RPMI8226 (cell line): ENCODE data around the gene ALDH1L1.

Source experiments
- DNase-seq: peaks from one replicate; pipeline ENCODE4 v3.0.0-alpha.2; 2015

Gene ALDH1L1

GRCh38 chr3:126132751-126133511 lies 47.5 kb downstream of the ALDH1L1 start:
- peak; percentile 39 for DNase-seq

DNA sequence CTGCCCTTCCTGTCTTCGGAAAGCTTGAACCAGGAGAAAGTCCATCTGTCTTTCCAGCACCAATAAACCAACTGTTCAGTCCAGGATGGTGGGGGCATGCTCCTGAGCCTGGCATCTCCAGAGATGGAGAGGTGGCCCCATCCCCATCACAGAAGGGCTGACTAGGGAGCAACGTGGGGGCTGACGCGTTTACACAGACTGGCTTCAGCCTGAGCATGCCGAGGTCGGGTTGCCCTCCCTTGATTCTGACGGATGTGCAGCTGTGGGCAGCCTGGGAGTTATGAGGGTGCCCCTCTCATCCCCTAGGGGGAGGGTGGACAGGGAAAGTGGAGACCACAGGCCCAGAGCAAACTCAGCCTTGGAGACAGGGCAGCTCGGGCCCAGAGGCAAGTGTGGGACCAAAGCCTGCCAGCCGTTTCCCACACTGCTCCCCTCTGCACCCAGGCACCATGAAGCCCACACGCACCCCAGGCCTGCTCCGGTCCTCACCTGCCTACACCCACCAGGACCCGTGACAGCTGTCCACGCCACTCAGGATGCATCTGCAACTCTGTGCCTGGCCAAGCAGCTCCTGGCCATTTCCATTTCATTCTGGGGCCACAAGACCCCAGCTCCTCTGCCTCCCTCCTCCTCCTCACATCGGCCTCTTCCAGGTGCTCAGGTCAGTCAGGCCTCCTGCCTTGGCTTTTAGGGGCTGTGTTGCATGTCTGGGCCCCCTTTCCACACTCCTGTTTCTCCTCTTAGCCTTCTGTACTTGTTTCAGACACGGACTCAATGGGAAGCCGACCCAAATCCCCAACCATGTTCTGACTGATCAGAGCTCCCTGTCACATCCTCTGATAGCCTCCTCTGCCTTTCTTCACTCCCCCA lies 48.3 kb downstream of the ALDH1L1 start:
- DNase-seq, result no peak

- no peak for DNase-seq
Measured at GRCh38 chr3:126130981-126131745, 49.2 kb downstream of the ALDH1L1 start.

DNA sequence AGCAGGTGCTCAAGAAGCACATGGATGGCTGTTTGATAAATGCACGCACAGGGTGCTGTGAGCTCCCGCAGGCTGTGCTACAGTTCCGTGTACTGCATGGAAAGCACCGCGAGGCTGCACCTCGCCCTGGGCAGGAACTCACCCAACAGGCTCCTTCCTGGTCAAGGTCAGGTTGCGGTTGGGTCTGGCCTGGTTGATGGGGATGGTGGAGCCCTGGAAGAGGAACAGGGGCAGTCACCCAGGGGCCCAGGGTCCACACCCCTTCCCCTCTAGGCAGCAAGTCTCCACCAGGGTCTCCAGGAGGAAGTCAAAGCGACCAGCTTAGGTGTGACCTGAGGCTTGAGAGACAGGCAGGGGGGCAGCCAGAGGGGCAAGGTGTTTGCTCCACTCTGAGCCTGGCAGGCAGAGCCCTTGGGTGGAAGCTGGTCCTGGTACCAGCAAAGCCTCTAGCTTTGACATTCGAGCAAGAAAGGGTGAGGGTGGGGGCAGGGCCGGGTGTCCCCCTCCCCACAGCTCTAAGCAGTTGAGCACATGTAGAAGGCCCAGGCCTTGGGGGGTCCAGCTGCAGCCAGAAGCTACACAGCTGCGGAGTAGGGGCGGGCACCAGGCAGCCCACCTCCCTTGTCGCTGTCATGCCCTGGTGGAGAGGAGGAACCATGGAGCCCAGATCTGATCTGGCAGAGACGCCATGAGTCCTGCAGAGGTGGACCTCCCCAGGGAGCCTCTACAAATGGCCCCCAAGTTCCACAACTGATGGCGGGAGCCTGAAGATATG lies 50.1 kb downstream of the ALDH1L1 start:
- DNase-seq, result no peak

- DNase-seq, result peak; percentile 14
Measured at GRCh38 chr3:126129398-126129891, 50.9 kb downstream of the ALDH1L1 start.

DNA sequence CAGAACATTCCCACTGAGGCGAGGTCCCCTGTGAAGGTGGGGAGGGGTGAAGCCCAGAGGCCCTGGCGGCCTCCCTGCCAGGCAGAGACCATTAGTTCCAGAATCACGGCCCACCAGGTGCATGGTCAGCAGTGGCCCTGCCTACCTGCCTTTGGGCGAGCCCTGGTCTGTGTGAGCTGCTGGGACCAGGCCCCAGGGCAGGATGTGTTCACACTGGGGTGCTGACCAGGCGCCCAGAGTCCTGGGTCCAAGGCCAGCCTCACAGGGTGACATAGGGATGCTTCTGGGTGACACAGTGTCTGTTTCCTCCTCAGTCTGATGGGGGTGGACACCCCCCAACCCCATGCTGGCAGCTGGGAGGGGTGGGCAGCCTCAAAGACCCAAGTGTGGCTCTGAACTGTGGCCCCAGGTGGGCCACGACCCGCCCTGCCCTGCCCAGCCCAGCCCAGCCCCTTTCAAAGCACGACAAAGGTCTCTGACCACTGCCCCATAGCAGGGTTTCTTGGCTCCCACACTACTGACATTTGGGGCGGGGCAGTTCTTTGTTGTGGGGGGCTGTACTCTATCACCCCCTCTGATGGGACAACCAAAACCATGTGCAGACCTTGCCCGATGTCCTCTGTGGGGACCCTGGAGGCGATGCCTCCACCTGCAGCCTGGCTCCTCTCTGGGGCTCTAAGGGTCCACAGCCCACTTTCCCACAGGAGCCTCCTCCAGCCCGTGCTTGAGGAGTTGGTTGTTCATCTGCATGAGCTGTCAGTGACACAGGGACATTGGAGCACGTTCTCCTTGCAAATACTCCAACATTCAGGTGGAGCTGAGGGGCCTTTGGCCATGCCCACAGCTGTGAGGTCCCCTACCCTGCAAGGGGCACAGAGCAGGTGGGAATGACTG lies 51.6 kb downstream of the ALDH1L1 start:
- DNase-seq, result no peak

GRCh38 chr3:126127904-126128303 lies 52.5 kb downstream of the ALDH1L1 start:
- no peak for DNase-seq

- no peak for DNase-seq
Measured at GRCh38 chr3:126127452-126127851, 52.9 kb downstream of the ALDH1L1 start.

- DNase-seq, result no peak
Measured at GRCh38 chr3:126126811-126127431, 53.5 kb downstream of the ALDH1L1 start.

- no peak for DNase-seq
Measured at GRCh38 chr3:126126286-126126685, 54.1 kb downstream of the ALDH1L1 start.

DNA sequence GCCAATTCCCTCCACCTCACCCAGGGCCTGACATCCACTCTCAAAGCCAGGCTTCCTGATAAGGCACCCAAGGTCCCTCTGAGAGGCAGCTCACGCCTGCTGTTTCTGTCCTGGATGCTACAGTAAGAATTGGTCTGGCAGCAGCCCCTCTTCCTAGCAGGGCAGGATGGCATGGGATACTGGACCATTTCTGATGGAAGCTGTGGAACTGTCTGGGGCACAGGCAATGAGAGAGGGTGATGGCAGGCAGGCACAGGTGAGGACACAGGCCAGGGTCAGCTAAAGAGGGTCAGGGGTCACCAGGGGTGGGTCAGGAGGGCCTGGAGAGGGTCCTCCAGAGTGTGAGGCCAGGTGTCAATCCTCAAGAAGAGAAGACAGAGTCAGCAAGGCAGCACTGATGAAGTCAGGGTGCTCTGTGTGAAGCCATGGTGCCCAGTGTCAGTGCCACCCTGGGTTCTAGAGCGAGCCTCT lies 54.6 kb downstream of the ALDH1L1 start:
- DNase-seq, result no peak

DNA sequence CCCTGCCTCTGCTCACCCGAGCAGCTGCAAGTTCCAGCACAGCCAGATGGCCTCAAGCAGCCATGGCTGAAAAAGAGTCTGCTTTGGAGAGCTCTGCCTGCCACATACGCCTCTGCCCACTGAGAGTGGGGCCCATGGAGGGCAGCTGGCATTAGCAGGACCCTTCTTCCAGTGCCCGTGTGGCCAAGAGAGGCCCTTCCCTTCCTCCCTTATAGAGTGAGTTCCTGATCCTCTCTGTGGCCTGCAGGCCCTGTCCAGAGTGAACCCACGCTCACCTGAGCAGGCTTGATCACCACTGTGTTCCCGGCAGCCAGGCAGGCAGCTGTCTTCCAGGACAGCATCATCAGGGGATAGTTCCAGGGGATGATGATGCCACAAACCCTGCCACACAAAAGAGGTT lies 55.0 kb downstream of the ALDH1L1 start:
- DNase-seq, result no peak

DNA sequence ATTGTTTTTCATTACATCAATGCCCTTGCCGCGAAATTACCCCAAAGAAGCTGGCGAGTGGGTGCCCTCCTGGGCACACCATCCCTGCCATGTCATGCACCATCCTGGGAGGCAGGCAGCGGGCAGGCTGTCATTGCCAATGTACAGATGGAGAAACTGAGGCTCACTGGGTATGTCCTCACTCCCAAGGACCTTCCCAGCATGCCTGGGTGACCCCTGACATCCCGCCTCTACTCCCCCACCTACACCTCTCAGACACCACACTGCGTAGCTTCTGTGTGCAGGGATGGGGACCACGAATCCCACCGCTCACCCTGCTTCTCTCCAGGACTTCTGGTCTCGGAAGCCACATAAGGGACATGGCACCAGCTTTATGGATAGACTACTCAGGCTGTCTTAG lies 55.5 kb downstream of the ALDH1L1 start:
- DNase-seq, result no peak

GRCh38 chr3:126124148-126124868 lies 56.1 kb downstream of the ALDH1L1 start:
- no peak for DNase-seq

- no peak for DNase-seq
Measured at GRCh38 chr3:126121632-126122031, 58.8 kb downstream of the ALDH1L1 start.

GRCh38 chr3:126121074-126121473 lies 59.3 kb downstream of the ALDH1L1 start:
- DNase-seq, result no peak

DNA sequence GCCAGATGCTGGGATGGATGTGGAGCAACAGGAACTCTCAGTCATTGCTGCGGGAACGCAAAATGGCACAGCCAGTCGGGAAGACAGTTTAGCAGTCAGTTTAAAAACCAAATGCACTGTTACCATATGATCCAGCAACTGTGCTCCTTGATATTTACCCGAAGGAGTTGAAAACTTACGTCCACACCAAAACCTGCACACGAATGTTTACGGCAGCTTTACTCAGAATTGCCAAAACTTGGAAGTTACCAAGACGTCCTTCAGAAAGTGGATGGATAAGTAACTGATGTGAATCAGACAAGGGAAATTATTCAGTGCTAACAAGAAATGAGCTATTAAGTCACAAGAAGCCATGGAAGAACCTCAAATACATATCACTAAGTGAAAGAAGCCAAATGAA lies 60.4 kb downstream of the ALDH1L1 start:
- DNase-seq, result no peak

- DNase-seq, result no peak
Measured at GRCh38 chr3:126119008-126119675, 61.2 kb downstream of the ALDH1L1 start.

DNA sequence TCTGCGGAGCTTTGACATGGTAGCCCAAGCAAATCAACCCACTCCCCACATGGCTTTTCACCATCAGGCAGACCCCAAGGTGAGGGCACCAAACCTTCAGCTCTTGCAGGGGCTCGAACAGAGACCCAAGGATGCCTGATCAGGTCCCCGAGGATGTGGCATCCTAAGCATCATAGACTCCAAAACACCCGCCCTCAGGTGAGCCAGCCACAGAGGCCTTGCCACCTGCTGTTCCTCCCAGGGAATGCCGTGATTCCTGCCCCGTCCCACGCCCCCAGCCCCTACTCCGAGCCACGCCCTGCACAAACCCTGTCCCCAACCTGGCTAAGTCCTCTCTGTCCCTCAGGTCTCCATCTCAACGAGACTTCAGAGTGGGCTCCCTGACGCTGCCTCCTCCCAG lies 61.8 kb downstream of the ALDH1L1 start:
- DNase-seq, result no peak
